ENCODE data around the gene RFT1.

GRCh38 chr3:53171827-53172505, 41.7 kb upstream of the RFT1 start:
- no peak for TF ChIP-seq CSRNP3 (CRISPR knock-in tag; IDR thresholded peaks at IDR 0.05)
- TF ChIP-seq POU6F1 (CRISPR knock-in tag; IDR thresholded peaks at IDR 0.05; ENCODE audit: borderline replicate concordance, low read depth): no peak
- TF ChIP-seq ZC3H10 (CRISPR knock-in tag; IDR thresholded peaks at IDR 0.05): no peak
- TF ChIP-seq ZFP3 (CRISPR knock-in tag; IDR thresholded peaks at IDR 0.05): no peak
- TF ChIP-seq ZFP30 (CRISPR knock-in tag; IDR thresholded peaks at IDR 0.05): no peak
- TF ChIP-seq PATZ1 (CRISPR knock-in tag; IDR thresholded peaks at IDR 0.05; ENCODE audit: borderline replicate concordance): no peak
- no peak for TF ChIP-seq RARB (CRISPR knock-in tag; IDR thresholded peaks at IDR 0.05)
- no peak for TF ChIP-seq TCF4 (CRISPR knock-in tag; IDR thresholded peaks at IDR 0.05; ENCODE audit: borderline replicate concordance)
- TF ChIP-seq ZNF565 (CRISPR knock-in tag; conservative IDR thresholded peaks at IDR 0.05; ENCODE audit: low read depth): no peak
